ENCODE data around the gene SCN9A. TPM values are rescaled to one million over a fixed set of nuclear protein-coding genes. Genes with fewer than 3 reads are reported as not detected.

SCN9A gene
- total and polyA plus RNA-seq, 2 of the 4 experiments (the other 2 are of a cell fraction), result 40.1 to 135 TPM

DNA sequence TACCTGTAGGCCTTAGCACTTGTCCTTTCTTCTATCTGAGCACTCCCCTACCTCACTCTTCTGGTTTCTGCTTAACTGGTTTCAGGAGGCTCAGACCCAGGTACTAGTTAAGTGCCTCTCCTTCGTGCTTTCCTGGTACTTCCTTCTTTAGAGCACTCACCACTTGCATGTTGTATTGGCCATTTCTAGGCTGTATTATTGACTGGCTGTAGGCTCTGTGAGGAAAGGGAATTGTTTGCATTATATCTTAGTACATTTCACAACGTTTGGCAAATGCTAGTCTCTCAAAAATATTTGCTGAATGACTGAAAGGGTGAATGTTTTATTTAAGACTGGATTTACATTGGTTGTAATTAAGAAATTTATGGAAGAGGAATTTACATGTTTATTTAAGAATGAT is 212.0 kb downstream of the SCN9A start:
- peak overlapping the region; percentile 46; the same call in 1 of the 2 replicates for H4K91ac ChIP-seq (ENCODE audit: insufficient read depth, low read depth, low read length)
- ATAC-seq (ENCODE audit: low read depth), result peak; percentile 81
- peak overlapping the region; percentile 15 for H2BK5ac ChIP-seq (ENCODE audit: low read depth, low read length, poor library complexity, severe bottlenecking)
- POLR2A ChIA-PET (ENCODE audit: unreplicated experiment), result no interaction called here
- H2BK20ac ChIP-seq (ENCODE audit: low read depth, low read length), result peak overlapping the region; percentile 22; the same call in 1 of the 2 replicates
- no peak overlapping the region for H2AK9ac ChIP-seq (replicated peaks; ENCODE audit: low read depth, low read length, poor library complexity)
- H2AFZ ChIP-seq (replicated peaks; ENCODE audit: low read length, poor library complexity), result no peak overlapping the region
- peak overlapping the region; percentile 99; the same call in 1 of the 2 replicates for H3K27ac ChIP-seq (ENCODE audit: insufficient read depth, low read length)
- H4K20me1 ChIP-seq (ENCODE audit: insufficient read depth, low read length), result no peaks in the 10 kb centered on the region
- H3K4ac ChIP-seq (ENCODE audit: low read depth, low read length), result no peak overlapping the region; the same call in 1 of the 2 replicates
- no TSS peak for BruUV-seq (replicated peaks)
- peaks cover 6% of the 10 kb centered on the region for H3K4me1 ChIP-seq (ENCODE audit: control insufficient read depth, insufficient read depth, low read length)
- CTCF ChIA-PET, result interaction anchor here (0.5 kb wide), 1 partner anchor 9 kb away, joined by 3 read pairs; no protein-coding TSS in a partner anchor
- 0 out of 2 replicates have a peak overlapping the region, but pooled peaks have one; percentile 9 for H3K56ac ChIP-seq (ENCODE audit: extremely low read depth, insufficient read depth, low read length)
- WGBS, 2 experiments (ENCODE audit: extremely low coverage in 2 of 2, insufficient read length in 1 of 2), result no CpG with 5 or more reads among the region's 2 CpGs
- no peak overlapping the region for H3K23ac ChIP-seq (ENCODE audit: low read depth, low read length)
- no peak overlapping the region for H2BK15ac ChIP-seq (ENCODE audit: low read depth, low read length)
- TF ChIP-seq SMC3 (IDR thresholded peaks at IDR 0.05; ENCODE audit: low read depth, low read length) (no peak), CEBPB (IDR thresholded peaks at IDR 0.05; ENCODE audit: low read depth, low read length) (peak; percentile 74)
- no peak overlapping the region for H3K9ac ChIP-seq (ENCODE audit: low read depth, low read length)
- H3K9me3 ChIP-seq (ENCODE audit: control insufficient read depth, insufficient read depth, low read length), result no peaks in the 10 kb centered on the region
- H3K18ac ChIP-seq (ENCODE audit: low read depth, low read length), result peak overlapping the region; percentile 91
- H3K14ac ChIP-seq (replicated peaks; ENCODE audit: low read depth, low read length), result no peak overlapping the region
- dilution Hi-C loops (cut with HindIII; ENCODE audit: low sequenced_read_pairs, unreplicated experiment) (no loop called here), intact Hi-C loops (cut with micrococcal nuclease) (no loop called here), in situ Hi-C loops (cut with MboI; ENCODE audit: low sequenced_read_pairs) (no loop called here)
- peak overlapping the region; percentile 15; the same call in 1 of the 2 replicates for H2AK5ac ChIP-seq (ENCODE audit: low read depth, low read length)
- H3K9me1 ChIP-seq (ENCODE audit: insufficient read depth, low read length), result peaks cover 3% of the 10 kb centered on the region; the same call in 1 of the 2 replicates
- peak; percentile 57 for DNase-seq
- H3K36me3 ChIP-seq (ENCODE audit: control insufficient read depth, insufficient read depth, low read length), result no peaks in the 10 kb centered on the region
- H2BK120ac ChIP-seq (ENCODE audit: low read depth, low read length), result peak overlapping the region; percentile 27
- H3K4me3 ChIP-seq (ENCODE audit: insufficient read depth, low read depth, low read length), result no peak overlapping the region
- no peaks in the 10 kb centered on the region for H3K27me3 ChIP-seq (ENCODE audit: control insufficient read depth, insufficient read depth, low read length)
- H4K5ac ChIP-seq (ENCODE audit: low read depth, low read length), result peak overlapping the region; percentile 95
- peak overlapping the region in 1 of 2 experiments; percentile 74; a peak in 2 of 4 replicates for H4K8ac ChIP-seq (ENCODE audit: low read depth in 2 of 2, low read length in 2 of 2)
- no peaks in the 10 kb centered on the region for H3K79me1 ChIP-seq (ENCODE audit: low read depth in 1 of 2, low read length in 2 of 2)
- no peak overlapping the region for H3K4me2 ChIP-seq (ENCODE audit: low read depth, low read length)
